H1 (cell line): Measurements from ENCODE around the gene SLC66A2. TPM values are rescaled to one million over a fixed set of nuclear protein-coding genes. Genes with fewer than 3 reads are reported as not detected.

Source experiments
- CTCF ChIA-PET: fragments of 300-600 bp; sonication (Branson Sonifier 250); formaldehyde crosslinking; loops from one replicate; lab custom pipeline; 2021; ENCODE audit not compliant: partially characterized antibody; lab: Charles Lee
- POLR2A ChIA-PET: fragments of 300-600 bp; sonication (Branson Sonifier 250); formaldehyde crosslinking; loops from one replicate; lab custom pipeline; 2021; ENCODE audit warnings: inconsistent platforms; ENCODE audit not compliant: partially characterized antibody; lab: Charles Lee
- DNase-seq, 2 experiments: peaks; one replicate each; pipeline versions ENCODE4 v3.0.0 to v3.0.0-alpha.2; 2010 to 2022; ENCODE audit warnings: low spot score in 2 of 2, low read depth in 1 of 2, mixed read lengths in 1 of 2
- FAIRE-seq: peaks from 2 replicates; lab custom pipeline; 2011; peaks lifted over from hg19 to GRCh38; lab: Jason Lieb, UNC
- H2AFZ ChIP-seq: 2 replicates; pipeline ENCODE4 v1.8.1; 2012; ENCODE audit warnings: low read length, inconsistent platforms
- H2AK5ac ChIP-seq: 2 replicates; pipeline ENCODE4 v1.6.1; 2013; ENCODE audit warnings: low read depth, low read length
- H2BK120ac ChIP-seq: replicated peaks from 2 replicates; pipeline ENCODE3; 2013; ENCODE audit warnings: low read depth, low read length, inconsistent platforms
- H2BK12ac ChIP-seq: 2 replicates; pipeline ENCODE4 v1.6.1; 2013; ENCODE audit warnings: low read depth, low read length
- H2BK15ac ChIP-seq: 2 replicates; pipeline ENCODE4 v1.6.1; 2013; ENCODE audit warnings: low read length
- H2BK20ac ChIP-seq: 2 replicates; pipeline ENCODE4 v1.6.1; 2013; ENCODE audit warnings: low read length
- H2BK5ac ChIP-seq: 2 replicates; pipeline ENCODE4 v1.6.1; 2013; ENCODE audit warnings: low read depth, low read length
- H3K14ac ChIP-seq: 2 replicates; pipeline ENCODE4 v1.6.1; 2013; ENCODE audit warnings: inconsistent platforms; ENCODE audit not compliant: insufficient read length
- H3K18ac ChIP-seq: 2 replicates; pipeline ENCODE4 v1.6.1; 2013; ENCODE audit warnings: low read length; ENCODE audit errors: extremely low read depth
- H3K23ac ChIP-seq: 2 replicates; pipeline ENCODE4 v1.6.1; 2013; ENCODE audit warnings: inconsistent platforms; ENCODE audit not compliant: insufficient read length
- H3K23me2 ChIP-seq: 2 replicates; pipeline ENCODE4 v1.6.1; 2013; ENCODE audit warnings: low read depth, low read length
- H3K27ac ChIP-seq: 2 replicates; pipeline ENCODE4 v1.6.1; 2011; ENCODE audit warnings: low read depth, low read length, inconsistent platforms
- H3K27me3 ChIP-seq, 4 experiments: replicated peaks in 1 of 4; 1 replicate in 1 of 4; 2 replicates in 3 of 4; pipeline versions ENCODE4 v1.6.1 to v1.8.1; 2011 to 2013; ENCODE audit warnings: low read length in 3 of 4, mild to moderate bottlenecking in 3 of 4, inconsistent platforms in 2 of 4, mixed read lengths in 2 of 4, moderate library complexity in 1 of 4; ENCODE audit not compliant: control insufficient read depth in 3 of 4, insufficient read depth in 3 of 4; ENCODE audit errors: extremely low read depth in 1 of 4
- H3K36me3 ChIP-seq, 4 experiments: 2 replicates each; pipeline versions ENCODE4 v1.6.1 to v1.8.1; 2011 to 2013; ENCODE audit warnings: mild to moderate bottlenecking in 4 of 4, low read length in 3 of 4, moderate library complexity in 2 of 4, control low read depth in 1 of 4, inconsistent platforms in 1 of 4; ENCODE audit not compliant: insufficient read depth in 4 of 4, control insufficient read depth in 2 of 4
- H3K4ac ChIP-seq: replicated peaks from 2 replicates; pipeline ENCODE3; 2013; ENCODE audit warnings: low read length, low read depth, mixed read lengths, inconsistent platforms; ENCODE audit not compliant: insufficient read length
- H3K4me1 ChIP-seq, 4 experiments: replicated peaks in 1 of 4; 1 replicate in 1 of 4; 2 replicates in 3 of 4; pipeline versions ENCODE4 v1.6.1 to v1.8.1; 2011 to 2013; ENCODE audit warnings: low read length in 3 of 4, inconsistent platforms in 2 of 4, mixed read lengths in 1 of 4; ENCODE audit not compliant: insufficient read depth in 4 of 4, control insufficient read depth in 3 of 4
- H3K4me2 ChIP-seq, 2 experiments: 2 replicates each; pipeline versions ENCODE4 v1.6.1 to v1.8.1; 2011 to 2013; ENCODE audit warnings: low read depth in 2 of 2, low read length in 2 of 2, control low read depth in 1 of 2, inconsistent platforms in 1 of 2, mild to moderate bottlenecking in 1 of 2; ENCODE audit not compliant: insufficient read depth in 1 of 2
- H3K4me3 ChIP-seq, 4 experiments: fragments of 200-600, 300-600 bp in 1 of 4; sonication (generic), shearing (Covaris generic), sonication (Bioruptor Twin) in 1 of 4; 2 replicates each; pipeline versions ENCODE4 v1.5.1 to v1.8.1; 2011 to 2016; ENCODE audit warnings: low read length in 4 of 4, low read depth in 3 of 4, control low read depth in 2 of 4, inconsistent platforms in 2 of 4, mild to moderate bottlenecking in 2 of 4, mixed read lengths in 1 of 4, moderate library complexity in 1 of 4; ENCODE audit not compliant: insufficient read depth in 2 of 4; ENCODE audit errors: extremely low read depth in 1 of 4
- H3K56ac ChIP-seq: replicated peaks from 2 replicates; pipeline ENCODE3; 2013; ENCODE audit warnings: low read depth, mild to moderate bottlenecking, mixed read lengths, low read length, inconsistent platforms; ENCODE audit not compliant: insufficient read length
- H3K79me1 ChIP-seq: 2 replicates; pipeline ENCODE4 v1.6.1; 2013; ENCODE audit warnings: low read depth, low read length, control low read depth
- H3K79me2 ChIP-seq, 2 experiments: 2 replicates each; pipeline versions ENCODE4 v1.6.1 to v1.8.1; 2012 to 2013; ENCODE audit warnings: low read length in 2 of 2, mild to moderate bottlenecking in 2 of 2, inconsistent platforms in 1 of 2; ENCODE audit not compliant: insufficient read depth in 2 of 2, control insufficient read depth in 1 of 2
- H3K9ac ChIP-seq, 4 experiments: replicated peaks in 1 of 4; 1 replicate in 1 of 4; 2 replicates in 3 of 4; pipeline versions ENCODE4 v1.6.1 to v1.8.1; 2011 to 2013; ENCODE audit warnings: low read depth in 3 of 4, low read length in 3 of 4, control low read depth in 2 of 4, mild to moderate bottlenecking in 2 of 4, moderate library complexity in 2 of 4, inconsistent platforms in 1 of 4; ENCODE audit errors: extremely low read depth in 1 of 4
- H3K9me3 ChIP-seq, 2 experiments: 2 replicates each; pipeline versions ENCODE4 v1.6.1 to v1.8.1; 2012 to 2013; ENCODE audit warnings: mild to moderate bottlenecking in 2 of 2, moderate library complexity in 2 of 2, control low read depth in 1 of 2, inconsistent platforms in 1 of 2, low read depth in 1 of 2, low read length in 1 of 2, mixed read lengths in 1 of 2; ENCODE audit not compliant: insufficient read depth in 2 of 2
- H4K20me1 ChIP-seq, 2 experiments: replicated peaks in 1 of 2; 2 replicates each; pipeline versions ENCODE3 to v1.8.1; 2011 to 2013; ENCODE audit warnings: inconsistent platforms in 2 of 2, low read length in 2 of 2, mild to moderate bottlenecking in 1 of 2; ENCODE audit not compliant: insufficient read depth in 2 of 2, control insufficient read depth in 1 of 2
- H4K5ac ChIP-seq: 2 replicates; pipeline ENCODE4 v1.6.1; 2013; ENCODE audit warnings: low read length, low read depth, mixed read lengths, inconsistent platforms; ENCODE audit not compliant: insufficient read length
- H4K8ac ChIP-seq: 2 replicates; pipeline ENCODE4 v1.8.0; 2013; ENCODE audit warnings: mild to moderate bottlenecking, moderate library complexity, low read length, inconsistent platforms; ENCODE audit not compliant: insufficient read depth; ENCODE audit errors: extremely low read depth
- H4K91ac ChIP-seq: replicated peaks from 2 replicates; pipeline ENCODE3; 2013; ENCODE audit warnings: low read length, mixed read lengths, inconsistent platforms; ENCODE audit not compliant: insufficient read length
- BRCA1 ChIP-seq: IDR thresholded peaks from 2 replicates; pipeline ENCODE4 v1.6.1; 2012; ENCODE audit warnings: low read depth, low read length, improper control_type of control experiment
- CBX5 ChIP-seq: fragments of 300-800, 300-1000 bp; sonication (generic); IDR thresholded peaks from 2 replicates; pipeline ENCODE4 v1.7.1; 2016; ENCODE audit warnings: antibody characterized with exemption, low read length, low read depth
- CTBP2 ChIP-seq: IDR thresholded peaks from 2 replicates; pipeline ENCODE4 v1.7.0; 2011; ENCODE audit warnings: borderline replicate concordance, mild to moderate bottlenecking, moderate library complexity, mixed read lengths, low read length; ENCODE audit not compliant: insufficient read depth, insufficient read length
- GTF2F1 ChIP-seq: IDR thresholded peaks from 2 replicates; pipeline ENCODE4 v1.6.1; 2012; ENCODE audit warnings: low read depth, low read length, improper control_type of control experiment, borderline replicate concordance
- HDAC2 ChIP-seq, 2 experiments: fragments of 300-600 bp in 1 of 2; sonication (generic) in 1 of 2; IDR thresholded peaks; 2 replicates each; pipeline ENCODE4 v1.6.1; 2011 to 2012; ENCODE audit warnings: low read depth in 2 of 2, low read length in 2 of 2, mild to moderate bottlenecking in 2 of 2, moderate library complexity in 2 of 2, borderline replicate concordance in 1 of 2, inconsistent platforms in 1 of 2
- HDAC6 ChIP-seq: IDR thresholded peaks from one replicate; pipeline ENCODE4 v1.7.1; 2012; ENCODE audit warnings: low read depth, mild to moderate bottlenecking, inconsistent platforms, low read length, moderate library complexity
- RNF2 ChIP-seq: fragments of 200-900, 300-1000 bp; sonication (generic); IDR thresholded peaks from 2 replicates; pipeline ENCODE4 v1.7.1; 2016; ENCODE audit warnings: borderline replicate concordance, low read depth, mild to moderate bottlenecking, antibody characterized with exemption, low read length; ENCODE audit not compliant: poor library complexity, severe bottlenecking; ENCODE audit errors: missing control alignments
- SIX5 ChIP-seq: IDR thresholded peaks from 2 replicates; pipeline ENCODE4 v1.6.1; 2011; ENCODE audit warnings: mild to moderate bottlenecking, low read depth, low read length
- SP1 ChIP-seq: IDR thresholded peaks from 2 replicates; pipeline ENCODE4 v1.6.1; 2011; ENCODE audit warnings: low read depth, low read length
- SP2 ChIP-seq: IDR thresholded peaks from 2 replicates; pipeline ENCODE4 v1.6.1; 2012; ENCODE audit warnings: mild to moderate bottlenecking, low read length, inconsistent platforms
- TAF7 ChIP-seq: optimal IDR thresholded peaks from 2 replicates; pipeline ENCODE3; 2011; ENCODE audit warnings: low read depth, mild to moderate bottlenecking, inconsistent platforms, low read length, moderate library complexity, borderline replicate concordance
- TEAD4 ChIP-seq: IDR thresholded peaks from 2 replicates; pipeline ENCODE4 v1.6.1; 2012; ENCODE audit warnings: low read depth, low read length, inconsistent platforms, mixed read lengths
- WGBS, 2 experiments: shearing (Covaris generic) in 1 of 2; methylation state at CpG; one replicate each; pipeline versions ENCODE4 v1.1.6 to v1.1.7; 2013 to 2015; ENCODE audit warnings: low lambda C conversion rate in 2 of 2, mixed read lengths in 2 of 2, inconsistent platforms in 1 of 2, low coverage in 1 of 2, missing lambda C conversion rate in 1 of 2; ENCODE audit not compliant: insufficient replicate concordance in 2 of 2, insufficient coverage in 1 of 2, insufficient read length in 1 of 2; ENCODE audit errors: extremely low coverage in 1 of 2, missing lambda C conversion rate in 1 of 2; 5-methylcytosine and 5-hydroxymethylcytosine counted together
- polyA plus RNA-seq, 7 experiments: library from polyadenylated mRNA; depleted of rRNA in 3 of 7; stranded (reverse) in 5 of 7; unstranded in 2 of 7; fragments of >200 nt in 5 of 7; fragments of 200-250 nt in 2 of 7; gene quantifications; 1 replicate in 5 of 7; 2 replicates in 1 of 7; 4 replicates in 1 of 7; pipeline versions ENCODE4 v1.2.1 to v1.2.3, GENCODE V29; 2011 to 2013; ENCODE audit warnings: missing spikeins in 2 of 7, mixed read lengths in 2 of 7
- total RNA-seq: library from RNA; stranded (reverse); fragmentation: NEBNext Ultra II Directional; extraction: Animal tissue kit (Norgen Biotek cat#: 25700); gene quantifications from 2 replicates; pipeline ENCODE4 v1.2.1, GENCODE V29; 2021

The SLC66A2 gene
- total and polyA plus RNA-seq, 2 of the 8 experiments (the other 6 are each of a cell fraction or from before 2014, with no cell fraction given) = 15.0 to 18.9 TPM

GRCh38 chr18:79904357-79905147 is 46.9 kb downstream of the SLC66A2 start:
- Histone ChIP-seq H2AFZ (no peak overlapping the region), H3K9me3 (peaks cover 8 to 46% of the 10 kb centered on the region in 2 experiments; a peak in 3 of 4 replicates)
- POLR2A ChIA-PET = no interaction called here
- TF ChIP-seq SP2 (no peak), BRCA1 (no peak), CTBP2 (no peak), SIX5 (no peak), TEAD4 (no peak), GTF2F1 (no peak), SP1 (no peak), RNF2 (no peak), TAF7 (no peak), CBX5 (no peak), HDAC6 (no peak), HDAC2 (IDR thresholded peaks at IDR 0.05; ENCODE audit: borderline replicate concordance in 1 of 2, low read depth in 2 of 2, low read length in 2 of 2) (no peak)

More at GRCh38 chr18:79904357-79905147, 46.9 kb downstream of the SLC66A2 start:
- H3K36me3 ChIP-seq = peaks cover 0 to 17% (median 0%) of the 10 kb centered on the region in 4 experiments; a peak in 3 of 8 replicates
- no peak overlapping the region for H3K4ac ChIP-seq
- H3K9ac ChIP-seq = no peak overlapping the region
- WGBS, 2 experiments = 90% methylated on average over 19 of the region's 27 CpGs; no CpG with 5 or more reads in 1 of the 2 experiments
- no peak overlapping the region for H2BK12ac ChIP-seq
- no peak overlapping the region for H3K27ac ChIP-seq
- FAIRE-seq (no peak), DNase-seq (peak in 1 of 2 experiments; percentile 33)
- no peak overlapping the region for H2BK20ac ChIP-seq
- no peak overlapping the region for H2BK120ac ChIP-seq
- H3K27me3 ChIP-seq = no peaks in the 10 kb centered on the region
- no peak overlapping the region; the same call in 1 of the 2 replicates for H3K18ac ChIP-seq
- H2BK15ac ChIP-seq = no peak overlapping the region
- peaks cover 0 to 1% of the 10 kb centered on the region in 2 experiments for H4K20me1 ChIP-seq
- H4K5ac ChIP-seq = no peak overlapping the region
- H3K23me2 ChIP-seq = no peaks in the 10 kb centered on the region; the same call in 1 of the 2 replicates
- no peak overlapping the region for H4K91ac ChIP-seq
- H3K4me3 ChIP-seq = no peak overlapping the region
- H3K79me1 ChIP-seq = no peaks in the 10 kb centered on the region
- H4K8ac ChIP-seq = no peak overlapping the region
- H2AK5ac ChIP-seq = no peak overlapping the region
- no peak overlapping the region for H3K14ac ChIP-seq
- no peaks in the 10 kb centered on the region for H3K79me2 ChIP-seq
- H3K4me2 ChIP-seq = no peak overlapping the region
- no peak overlapping the region for H2BK5ac ChIP-seq
- CTCF ChIA-PET = interaction anchor here (0.8 to 1.5 kb wide), 4 partner anchors 9 to 25 kb away, joined by 3 to 6 read pairs (median 4); no protein-coding TSS in a partner anchor
- no peak overlapping the region for H3K56ac ChIP-seq
- H3K4me1 ChIP-seq = no peaks in the 10 kb centered on the region
- H3K23ac ChIP-seq = no peak overlapping the region
